Measurements from ENCODE around the gene TBX1.

GRCh38 chr22:19765477-19766239 is 5.1 kb downstream of the TBX1 start:
- TF ChIP-seq EZH2 (IDR thresholded peaks at IDR 0.05; ENCODE audit: low read length) (no peak), CTCF (optimal IDR thresholded peaks at IDR 0.05 in 1 of 3, IDR thresholded peaks at IDR 0.05 in 1 of 3, conservative IDR thresholded peaks at IDR 0.05 in 1 of 3; ENCODE audit: extremely low read depth in 1 of 3, insufficient read depth in 2 of 3, low read length in 3 of 3) (no peak)

All from keratinocyte (primary cell).